H9 (cell line): ENCODE data around the gene SPAG6. TPM values are rescaled to one million over a fixed set of nuclear protein-coding genes. Genes with fewer than 3 reads are reported as not detected.

Experiments used
- DNase-seq: peaks from one replicate; pipeline ENCODE4 v3.0.0-alpha.2; 2017
- H2AFZ ChIP-seq: one replicate; pipeline ENCODE4 v1.6.1; 2013; ENCODE audit warnings: mild to moderate bottlenecking, low read length, control low read depth, moderate library complexity
- H2AK5ac ChIP-seq: 2 replicates; pipeline ENCODE4 v1.6.1; 2013; ENCODE audit warnings: low read length, control low read depth, mixed read lengths; ENCODE audit not compliant: insufficient read length
- H2BK120ac ChIP-seq: one replicate; pipeline ENCODE4 v1.6.1; 2013; ENCODE audit warnings: low read depth, mild to moderate bottlenecking, low read length, control low read depth, inconsistent platforms; ENCODE audit not compliant: poor library complexity, severe bottlenecking
- H2BK12ac ChIP-seq: 2 replicates; pipeline ENCODE4 v1.6.1; 2013; ENCODE audit warnings: low read length, control low read depth, mixed read lengths, low read depth; ENCODE audit not compliant: insufficient read length
- H2BK15ac ChIP-seq: 2 replicates; pipeline ENCODE4 v1.6.1; 2013; ENCODE audit warnings: low read depth, low read length, control low read depth
- H2BK20ac ChIP-seq: one replicate; pipeline ENCODE4 v1.6.1; 2013; ENCODE audit warnings: low read depth, mild to moderate bottlenecking, low read length, control low read depth, inconsistent platforms; ENCODE audit not compliant: poor library complexity, severe bottlenecking
- H2BK5ac ChIP-seq: 2 replicates; pipeline ENCODE4 v1.6.1; 2013; ENCODE audit warnings: low read length, control low read depth, mixed read lengths; ENCODE audit not compliant: insufficient read length
- H3K14ac ChIP-seq: 2 replicates; pipeline ENCODE4 v1.6.1; 2013; ENCODE audit warnings: low read length, control low read depth; ENCODE audit not compliant: insufficient read depth
- H3K18ac ChIP-seq: 2 replicates; pipeline ENCODE4 v1.6.1; 2013; ENCODE audit warnings: low read depth, mild to moderate bottlenecking, mixed read lengths, low read length, control low read depth; ENCODE audit not compliant: insufficient read length
- H3K23ac ChIP-seq: 2 replicates; pipeline ENCODE4 v1.6.1; 2013; ENCODE audit warnings: low read length, control low read depth, mixed read lengths, low read depth; ENCODE audit not compliant: insufficient read length
- H3K23me2 ChIP-seq: 2 replicates; pipeline ENCODE4 v1.6.1; 2013; ENCODE audit warnings: low read depth, mild to moderate bottlenecking, mixed read lengths, low read length, control low read depth; ENCODE audit not compliant: insufficient read length, poor library complexity, severe bottlenecking
- H3K27ac ChIP-seq: 2 replicates; pipeline ENCODE4 v1.5.1; 2013; ENCODE audit warnings: low read length, control low read depth, mixed read lengths, low read depth; ENCODE audit not compliant: insufficient read length
- H3K27me3 ChIP-seq: 2 replicates; pipeline ENCODE4 v1.6.1; 2013; ENCODE audit warnings: low read length, control low read depth, inconsistent platforms; ENCODE audit not compliant: insufficient read depth
- H3K4ac ChIP-seq: 2 replicates; pipeline ENCODE4 v1.6.1; 2013; ENCODE audit warnings: low read depth, mild to moderate bottlenecking, control low read depth, inconsistent platforms, low read length, moderate library complexity
- H3K4me1 ChIP-seq: 2 replicates; pipeline ENCODE4 v1.6.1; 2013; ENCODE audit warnings: low read length, control low read depth, inconsistent platforms; ENCODE audit not compliant: insufficient read depth
- H3K4me2 ChIP-seq: 2 replicates; pipeline ENCODE4 v1.6.1; 2013; ENCODE audit warnings: low read length, control low read depth, mixed read lengths; ENCODE audit not compliant: insufficient read length, insufficient read depth
- H3K56ac ChIP-seq: 2 replicates; pipeline ENCODE4 v1.6.1; 2013; ENCODE audit warnings: low read depth, mild to moderate bottlenecking, mixed read lengths, low read length, control low read depth; ENCODE audit not compliant: insufficient read length
- H3K79me1 ChIP-seq: 2 replicates; pipeline ENCODE4 v1.6.1; 2013; ENCODE audit warnings: low read depth, mild to moderate bottlenecking, moderate library complexity, low read length, control low read depth, inconsistent platforms; ENCODE audit not compliant: insufficient read depth, poor library complexity, severe bottlenecking
- H3K79me2 ChIP-seq: 2 replicates; pipeline ENCODE4 v1.6.1; 2013; ENCODE audit warnings: low read length, control low read depth, inconsistent platforms; ENCODE audit not compliant: insufficient read depth
- H3K9ac ChIP-seq: 2 replicates; pipeline ENCODE4 v1.6.1; 2013; ENCODE audit warnings: low read length, control low read depth, mixed read lengths; ENCODE audit not compliant: insufficient read length; ENCODE audit errors: extremely low read depth
- H3K9me3 ChIP-seq: one replicate; pipeline ENCODE4 v1.6.1; 2013; ENCODE audit warnings: low read depth, low read length, inconsistent platforms; ENCODE audit not compliant: control insufficient read depth
- H3T11ph ChIP-seq: one replicate; pipeline ENCODE4 v1.6.1; 2013; ENCODE audit warnings: mild to moderate bottlenecking, low read length, control low read depth, inconsistent platforms
- H4K20me1 ChIP-seq: one replicate; pipeline ENCODE4 v1.6.1; 2013; ENCODE audit not compliant: control insufficient read depth, insufficient read length, insufficient read depth
- H4K5ac ChIP-seq: 2 replicates; pipeline ENCODE4 v1.6.1; 2013; ENCODE audit warnings: low read depth, mild to moderate bottlenecking, mixed read lengths, low read length, control low read depth; ENCODE audit not compliant: insufficient read length
- H4K8ac ChIP-seq: replicated peaks from 2 replicates; pipeline ENCODE4 v1.6.1; 2013; ENCODE audit warnings: low read length, control low read depth, mixed read lengths, low read depth; ENCODE audit not compliant: insufficient read length
- H4K91ac ChIP-seq: 2 replicates; pipeline ENCODE4 v1.6.1; 2013; ENCODE audit warnings: low read depth, mild to moderate bottlenecking, moderate library complexity, mixed read lengths, low read length, control low read depth; ENCODE audit not compliant: insufficient read length
- H3K27ac Mint-ChIP-seq, 3 experiments: 2 replicates in 2 of 3; 3 replicates in 1 of 3; pipeline ENCODE4 v1.8.0; 2020 to 2021; ENCODE audit warnings: mixed read lengths in 3 of 3, mild to moderate bottlenecking in 1 of 3, moderate library complexity in 1 of 3
- H3K27me3 Mint-ChIP-seq: 2 replicates; pipeline ENCODE4 v1.8.0; 2021; ENCODE audit warnings: low read depth, mild to moderate bottlenecking, moderate library complexity, mixed read lengths
- H3K36me3 Mint-ChIP-seq, 3 experiments: 2 replicates in 2 of 3; 3 replicates in 1 of 3; pipeline ENCODE4 v1.8.0; 2020 to 2021; ENCODE audit warnings: low read depth in 3 of 3, mixed read lengths in 3 of 3; ENCODE audit not compliant: insufficient read depth in 1 of 3
- H3K4me1 Mint-ChIP-seq, 2 experiments: 2 replicates each; pipeline ENCODE4 v1.8.0; 2020; ENCODE audit warnings: mixed read lengths in 2 of 2
- H3K4me3 Mint-ChIP-seq, 2 experiments: 2 replicates in 1 of 2; 3 replicates in 1 of 2; pipeline ENCODE4 v1.8.0; 2020 to 2021; ENCODE audit warnings: mild to moderate bottlenecking in 2 of 2, mixed read lengths in 2 of 2, moderate library complexity in 1 of 2
- H3K9me3 Mint-ChIP-seq, 2 experiments: 2 replicates in 1 of 2; 3 replicates in 1 of 2; pipeline ENCODE4 v1.8.0; 2020; ENCODE audit warnings: mild to moderate bottlenecking in 2 of 2, mixed read lengths in 2 of 2, moderate library complexity in 1 of 2
- CTCF ChIP-seq: fragments of 200-600 bp; sonication (generic); conservative IDR thresholded peaks from 3 replicates; pipeline ENCODE4 v1.8.0; 2021; ENCODE audit warnings: antibody characterized with exemption, mild to moderate bottlenecking
- WGBS: extraction: QIAGEN DNeasy Blood & Tissue Kit; methylation state at CpG from one replicate; pipeline ENCODE4 v1.1.7; 2013; ENCODE audit warnings: missing lambda C conversion rate, low lambda C conversion rate, mixed read lengths; ENCODE audit not compliant: insufficient read length; ENCODE audit errors: extremely low coverage; 5-methylcytosine and 5-hydroxymethylcytosine counted together
- total RNA-seq: library from RNA; stranded (reverse); gene quantifications from 2 replicates; pipeline ENCODE4 v1.2.1, GENCODE V29; 2021

The SPAG6 gene
- total RNA-seq, 1 experiment from 2014 or later: 0.24 TPM

- no peak for TF ChIP-seq CTCF
- no peak overlapping the region for H3K27ac Mint-ChIP-seq
Measured at GRCh38 chr10:22438711-22439110, 93.4 kb downstream of the SPAG6 start.

More at GRCh38 chr10:22438711-22439110, 93.4 kb downstream of the SPAG6 start:
- Histone ChIP-seq H3K23me2 (peaks cover 14% of the 10 kb centered on the region), H3K9me3 (no peaks in the 10 kb centered on the region), H4K5ac (no peak overlapping the region), H3K14ac (no peak overlapping the region), H3K79me2 (no peaks in the 10 kb centered on the region), H2BK15ac (no peak overlapping the region), H4K8ac (no peak overlapping the region), H3K4me2 (no peak overlapping the region), H3K56ac (no peak overlapping the region), H3T11ph (no peak overlapping the region), H2AFZ (no peak overlapping the region), H2AK5ac (no peak overlapping the region), H3K9ac (no peak overlapping the region), H4K20me1 (no peaks in the 10 kb centered on the region), H3K4ac (no peak overlapping the region), H2BK120ac (no peak overlapping the region), H3K27me3 (peaks cover 31% of the 10 kb centered on the region; the same call in 1 of the 2 replicates), H2BK12ac (no peak overlapping the region), H3K79me1 (no peaks in the 10 kb centered on the region), H2BK5ac (no peak overlapping the region), H3K4me1 (no peaks in the 10 kb centered on the region), H3K27ac (no peak overlapping the region), H2BK20ac (no peak overlapping the region), H3K23ac (no peak overlapping the region), H4K91ac (no peak overlapping the region), H3K18ac (no peak overlapping the region)
- WGBS: no CpG with 5 or more reads among the region's 4 CpGs
- DNase-seq: no peak
- no peaks in the 10 kb centered on the region for H3K36me3 Mint-ChIP-seq
- H3K4me3 Mint-ChIP-seq: peak overlapping the region in 1 of 2 experiments; percentile 84; a peak in 1 of 5 replicates
- peaks cover 9 to 10% of the 10 kb centered on the region in 2 experiments for H3K4me1 Mint-ChIP-seq
- peaks cover 99% of the 10 kb centered on the region for H3K27me3 Mint-ChIP-seq
- H3K9me3 Mint-ChIP-seq: no peaks in the 10 kb centered on the region; a peak in 2 of 5 replicates
